H1 (cell line): ENCODE results near the gene CTSK. TPM values are rescaled to one million over a fixed set of nuclear protein-coding genes. Genes with fewer than 3 reads are reported as not detected.

Experiments used
- CTCF ChIA-PET: fragments of 300-600 bp; sonication (Branson Sonifier 250); formaldehyde crosslinking; loops from one replicate; lab custom pipeline; 2021; ENCODE audit not compliant: partially characterized antibody; lab: Charles Lee
- POLR2A ChIA-PET: fragments of 300-600 bp; sonication (Branson Sonifier 250); formaldehyde crosslinking; loops from one replicate; lab custom pipeline; 2021; ENCODE audit warnings: inconsistent platforms; ENCODE audit not compliant: partially characterized antibody; lab: Charles Lee
- DNase-seq, 2 experiments: peaks; one replicate each; pipeline versions ENCODE4 v3.0.0 to v3.0.0-alpha.2; 2010 to 2022; ENCODE audit warnings: low spot score in 2 of 2, low read depth in 1 of 2, mixed read lengths in 1 of 2
- FAIRE-seq: peaks from 2 replicates; lab custom pipeline; 2011; peaks lifted over from hg19 to GRCh38; lab: Jason Lieb, UNC
- H2AFZ ChIP-seq: 2 replicates; pipeline ENCODE4 v1.8.1; 2012; ENCODE audit warnings: low read length, inconsistent platforms
- H2AK5ac ChIP-seq: 2 replicates; pipeline ENCODE4 v1.6.1; 2013; ENCODE audit warnings: low read depth, low read length
- H2BK120ac ChIP-seq: replicated peaks from 2 replicates; pipeline ENCODE3; 2013; ENCODE audit warnings: low read depth, low read length, inconsistent platforms
- H2BK12ac ChIP-seq: 2 replicates; pipeline ENCODE4 v1.6.1; 2013; ENCODE audit warnings: low read depth, low read length
- H2BK15ac ChIP-seq: 2 replicates; pipeline ENCODE4 v1.6.1; 2013; ENCODE audit warnings: low read length
- H2BK20ac ChIP-seq: 2 replicates; pipeline ENCODE4 v1.6.1; 2013; ENCODE audit warnings: low read length
- H2BK5ac ChIP-seq: 2 replicates; pipeline ENCODE4 v1.6.1; 2013; ENCODE audit warnings: low read depth, low read length
- H3K14ac ChIP-seq: 2 replicates; pipeline ENCODE4 v1.6.1; 2013; ENCODE audit warnings: inconsistent platforms; ENCODE audit not compliant: insufficient read length
- H3K18ac ChIP-seq: 2 replicates; pipeline ENCODE4 v1.6.1; 2013; ENCODE audit warnings: low read length; ENCODE audit errors: extremely low read depth
- H3K23ac ChIP-seq: 2 replicates; pipeline ENCODE4 v1.6.1; 2013; ENCODE audit warnings: inconsistent platforms; ENCODE audit not compliant: insufficient read length
- H3K23me2 ChIP-seq: 2 replicates; pipeline ENCODE4 v1.6.1; 2013; ENCODE audit warnings: low read depth, low read length
- H3K27ac ChIP-seq: 2 replicates; pipeline ENCODE4 v1.6.1; 2011; ENCODE audit warnings: low read depth, low read length, inconsistent platforms
- H3K27me3 ChIP-seq, 4 experiments: replicated peaks in 1 of 4; 1 replicate in 1 of 4; 2 replicates in 3 of 4; pipeline versions ENCODE4 v1.6.1 to v1.8.1; 2011 to 2013; ENCODE audit warnings: low read length in 3 of 4, mild to moderate bottlenecking in 3 of 4, inconsistent platforms in 2 of 4, mixed read lengths in 2 of 4, moderate library complexity in 1 of 4; ENCODE audit not compliant: control insufficient read depth in 3 of 4, insufficient read depth in 3 of 4; ENCODE audit errors: extremely low read depth in 1 of 4
- H3K36me3 ChIP-seq, 4 experiments: 2 replicates each; pipeline versions ENCODE4 v1.6.1 to v1.8.1; 2011 to 2013; ENCODE audit warnings: mild to moderate bottlenecking in 4 of 4, low read length in 3 of 4, moderate library complexity in 2 of 4, control low read depth in 1 of 4, inconsistent platforms in 1 of 4; ENCODE audit not compliant: insufficient read depth in 4 of 4, control insufficient read depth in 2 of 4
- H3K4ac ChIP-seq: replicated peaks from 2 replicates; pipeline ENCODE3; 2013; ENCODE audit warnings: low read length, low read depth, mixed read lengths, inconsistent platforms; ENCODE audit not compliant: insufficient read length
- H3K4me1 ChIP-seq, 4 experiments: replicated peaks in 1 of 4; 1 replicate in 1 of 4; 2 replicates in 3 of 4; pipeline versions ENCODE4 v1.6.1 to v1.8.1; 2011 to 2013; ENCODE audit warnings: low read length in 3 of 4, inconsistent platforms in 2 of 4, mixed read lengths in 1 of 4; ENCODE audit not compliant: insufficient read depth in 4 of 4, control insufficient read depth in 3 of 4
- H3K4me2 ChIP-seq, 2 experiments: 2 replicates each; pipeline versions ENCODE4 v1.6.1 to v1.8.1; 2011 to 2013; ENCODE audit warnings: low read depth in 2 of 2, low read length in 2 of 2, control low read depth in 1 of 2, inconsistent platforms in 1 of 2, mild to moderate bottlenecking in 1 of 2; ENCODE audit not compliant: insufficient read depth in 1 of 2
- H3K4me3 ChIP-seq, 4 experiments: fragments of 200-600, 300-600 bp in 1 of 4; sonication (generic), shearing (Covaris generic), sonication (Bioruptor Twin) in 1 of 4; 2 replicates each; pipeline versions ENCODE4 v1.5.1 to v1.8.1; 2011 to 2016; ENCODE audit warnings: low read length in 4 of 4, low read depth in 3 of 4, control low read depth in 2 of 4, inconsistent platforms in 2 of 4, mild to moderate bottlenecking in 2 of 4, mixed read lengths in 1 of 4, moderate library complexity in 1 of 4; ENCODE audit not compliant: insufficient read depth in 2 of 4; ENCODE audit errors: extremely low read depth in 1 of 4
- H3K56ac ChIP-seq: replicated peaks from 2 replicates; pipeline ENCODE3; 2013; ENCODE audit warnings: low read depth, mild to moderate bottlenecking, mixed read lengths, low read length, inconsistent platforms; ENCODE audit not compliant: insufficient read length
- H3K79me1 ChIP-seq: 2 replicates; pipeline ENCODE4 v1.6.1; 2013; ENCODE audit warnings: low read depth, low read length, control low read depth
- H3K79me2 ChIP-seq, 2 experiments: 2 replicates each; pipeline versions ENCODE4 v1.6.1 to v1.8.1; 2012 to 2013; ENCODE audit warnings: low read length in 2 of 2, mild to moderate bottlenecking in 2 of 2, inconsistent platforms in 1 of 2; ENCODE audit not compliant: insufficient read depth in 2 of 2, control insufficient read depth in 1 of 2
- H3K9ac ChIP-seq, 4 experiments: replicated peaks in 1 of 4; 1 replicate in 1 of 4; 2 replicates in 3 of 4; pipeline versions ENCODE4 v1.6.1 to v1.8.1; 2011 to 2013; ENCODE audit warnings: low read depth in 3 of 4, low read length in 3 of 4, control low read depth in 2 of 4, mild to moderate bottlenecking in 2 of 4, moderate library complexity in 2 of 4, inconsistent platforms in 1 of 4; ENCODE audit errors: extremely low read depth in 1 of 4
- H3K9me3 ChIP-seq, 2 experiments: 2 replicates each; pipeline versions ENCODE4 v1.6.1 to v1.8.1; 2012 to 2013; ENCODE audit warnings: mild to moderate bottlenecking in 2 of 2, moderate library complexity in 2 of 2, control low read depth in 1 of 2, inconsistent platforms in 1 of 2, low read depth in 1 of 2, low read length in 1 of 2, mixed read lengths in 1 of 2; ENCODE audit not compliant: insufficient read depth in 2 of 2
- H4K20me1 ChIP-seq, 2 experiments: replicated peaks in 1 of 2; 2 replicates each; pipeline versions ENCODE3 to v1.8.1; 2011 to 2013; ENCODE audit warnings: inconsistent platforms in 2 of 2, low read length in 2 of 2, mild to moderate bottlenecking in 1 of 2; ENCODE audit not compliant: insufficient read depth in 2 of 2, control insufficient read depth in 1 of 2
- H4K5ac ChIP-seq: 2 replicates; pipeline ENCODE4 v1.6.1; 2013; ENCODE audit warnings: low read length, low read depth, mixed read lengths, inconsistent platforms; ENCODE audit not compliant: insufficient read length
- H4K8ac ChIP-seq: 2 replicates; pipeline ENCODE4 v1.8.0; 2013; ENCODE audit warnings: mild to moderate bottlenecking, moderate library complexity, low read length, inconsistent platforms; ENCODE audit not compliant: insufficient read depth; ENCODE audit errors: extremely low read depth
- H4K91ac ChIP-seq: replicated peaks from 2 replicates; pipeline ENCODE3; 2013; ENCODE audit warnings: low read length, mixed read lengths, inconsistent platforms; ENCODE audit not compliant: insufficient read length
- ASH2L ChIP-seq: fragments of 200-600, 300-600 bp; sonication (generic); IDR thresholded peaks from one replicate; pipeline ENCODE4 v1.7.1; 2017; ENCODE audit warnings: low read length
- BACH1 ChIP-seq: IDR thresholded peaks from 2 replicates; pipeline ENCODE4 v1.6.1; 2012; ENCODE audit warnings: low read length, improper control_type of control experiment
- BCL11A ChIP-seq, 2 experiments: IDR thresholded peaks; one replicate each; pipeline ENCODE4 v1.6.1; 2011; ENCODE audit warnings: low read depth in 2 of 2, low read length in 2 of 2, mild to moderate bottlenecking in 2 of 2
- NANOG ChIP-seq: IDR thresholded peaks from 2 replicates; pipeline ENCODE4 v1.6.1; 2011; ENCODE audit warnings: low read length, low read depth, mild to moderate bottlenecking, inconsistent platforms; ENCODE audit not compliant: insufficient read depth, poor library complexity, severe bottlenecking
- SAP30 ChIP-seq: fragments of 300-600 bp; sonication (generic); IDR thresholded peaks from 2 replicates; pipeline ENCODE4 v1.7.1; 2012; ENCODE audit warnings: low read length, moderate library complexity, mild to moderate bottlenecking, inconsistent platforms; ENCODE audit not compliant: insufficient read depth, insufficient replicate concordance
- SIRT6 ChIP-seq: IDR thresholded peaks from one replicate; pipeline ENCODE4 v1.7.1; 2012; ENCODE audit warnings: low read length, inconsistent platforms
- SIX5 ChIP-seq: IDR thresholded peaks from 2 replicates; pipeline ENCODE4 v1.6.1; 2011; ENCODE audit warnings: mild to moderate bottlenecking, low read depth, low read length
- TAF1 ChIP-seq: IDR thresholded peaks from 2 replicates; pipeline ENCODE4 v1.6.1; 2011; ENCODE audit warnings: mild to moderate bottlenecking, low read depth, low read length
- TAF7 ChIP-seq: optimal IDR thresholded peaks from 2 replicates; pipeline ENCODE3; 2011; ENCODE audit warnings: low read depth, mild to moderate bottlenecking, inconsistent platforms, low read length, moderate library complexity, borderline replicate concordance
- TCF12 ChIP-seq: IDR thresholded peaks from 2 replicates; pipeline ENCODE4 v1.6.1; 2011; ENCODE audit warnings: low read depth, mild to moderate bottlenecking, low read length
- USF2 ChIP-seq: IDR thresholded peaks from 2 replicates; pipeline ENCODE4 v1.6.1; 2011; ENCODE audit warnings: low read length, improper control_type of control experiment
- WGBS, 2 experiments: shearing (Covaris generic) in 1 of 2; methylation state at CpG; one replicate each; pipeline versions ENCODE4 v1.1.6 to v1.1.7; 2013 to 2015; ENCODE audit warnings: low lambda C conversion rate in 2 of 2, mixed read lengths in 2 of 2, inconsistent platforms in 1 of 2, low coverage in 1 of 2, missing lambda C conversion rate in 1 of 2; ENCODE audit not compliant: insufficient replicate concordance in 2 of 2, insufficient coverage in 1 of 2, insufficient read length in 1 of 2; ENCODE audit errors: extremely low coverage in 1 of 2, missing lambda C conversion rate in 1 of 2; 5-methylcytosine and 5-hydroxymethylcytosine counted together
- polyA plus RNA-seq, 7 experiments: library from polyadenylated mRNA; depleted of rRNA in 3 of 7; stranded (reverse) in 5 of 7; unstranded in 2 of 7; fragments of >200 nt in 5 of 7; fragments of 200-250 nt in 2 of 7; gene quantifications; 1 replicate in 5 of 7; 2 replicates in 1 of 7; 4 replicates in 1 of 7; pipeline versions ENCODE4 v1.2.1 to v1.2.3, GENCODE V29; 2011 to 2013; ENCODE audit warnings: missing spikeins in 2 of 7, mixed read lengths in 2 of 7
- total RNA-seq: library from RNA; stranded (reverse); fragmentation: NEBNext Ultra II Directional; extraction: Animal tissue kit (Norgen Biotek cat#: 25700); gene quantifications from 2 replicates; pipeline ENCODE4 v1.2.1, GENCODE V29; 2021
- TF ChIP-seq, protein P1 (sequence below): IDR thresholded peaks from 2 replicates; pipeline ENCODE4 v1.6.1; 2012; ENCODE audit warnings: low read length, inconsistent platforms

Gene CTSK
- total and polyA plus RNA-seq, 2 of the 8 experiments (the other 6 are each of a cell fraction or from before 2014, with no cell fraction given) = 2.7 to 4.2 TPM

- Histone ChIP-seq H3K4me2 (no peak overlapping the region), H2BK5ac (no peak overlapping the region), H3K27me3 (no peaks in the 10 kb centered on the region), H2BK15ac (no peak overlapping the region), H2BK20ac (no peak overlapping the region), H3K36me3 (no peaks in the 10 kb centered on the region), H3K4ac (no peak overlapping the region), H3K23me2 (no peaks in the 10 kb centered on the region), H4K91ac (no peak overlapping the region), H2BK120ac (no peak overlapping the region), H4K20me1 (no peaks in the 10 kb centered on the region), H3K4me3 (no peak overlapping the region), H3K18ac (no peak overlapping the region), H3K9me3 (no peaks in the 10 kb centered on the region), H3K56ac (no peak overlapping the region), H4K8ac (no peak overlapping the region), H3K27ac (no peak overlapping the region), H3K4me1 (no peaks in the 10 kb centered on the region), H3K79me2 (no peaks in the 10 kb centered on the region), H3K79me1 (no peaks in the 10 kb centered on the region), H3K9ac (no peak overlapping the region), H2BK12ac (no peak overlapping the region), H3K23ac (no peak overlapping the region), H4K5ac (no peak overlapping the region), H3K14ac (no peak overlapping the region), H2AK5ac (no peak overlapping the region), H2AFZ (0 out of 2 replicates have a peak overlapping the region, but pooled peaks have one; percentile 31)
- WGBS, 2 experiments = 64% methylated on average over 2 of the region's 2 CpGs; no CpG with 5 or more reads in 1 of the 2 experiments
- DNase-seq (no peak), FAIRE-seq (no peak)
- POLR2A ChIA-PET = no interaction called here
- CTCF ChIA-PET = interaction anchor here (1.1 kb wide), 1 partner anchor 249 kb away, joined by 3 read pairs; no protein-coding TSS in a partner anchor
- TF ChIP-seq TAF1 (no peak), SAP30 (no peak), TAF7 (no peak), SIRT6 (no peak), SIX5 (no peak), BACH1 (no peak), TCF12 (no peak), USF2 (no peak), BCL11A (IDR thresholded peaks at IDR 0.05; ENCODE audit: low read depth in 2 of 2, low read length in 2 of 2) (no peak), ASH2L (no peak), NANOG (no peak)
- TF ChIP-seq, protein P1, sequence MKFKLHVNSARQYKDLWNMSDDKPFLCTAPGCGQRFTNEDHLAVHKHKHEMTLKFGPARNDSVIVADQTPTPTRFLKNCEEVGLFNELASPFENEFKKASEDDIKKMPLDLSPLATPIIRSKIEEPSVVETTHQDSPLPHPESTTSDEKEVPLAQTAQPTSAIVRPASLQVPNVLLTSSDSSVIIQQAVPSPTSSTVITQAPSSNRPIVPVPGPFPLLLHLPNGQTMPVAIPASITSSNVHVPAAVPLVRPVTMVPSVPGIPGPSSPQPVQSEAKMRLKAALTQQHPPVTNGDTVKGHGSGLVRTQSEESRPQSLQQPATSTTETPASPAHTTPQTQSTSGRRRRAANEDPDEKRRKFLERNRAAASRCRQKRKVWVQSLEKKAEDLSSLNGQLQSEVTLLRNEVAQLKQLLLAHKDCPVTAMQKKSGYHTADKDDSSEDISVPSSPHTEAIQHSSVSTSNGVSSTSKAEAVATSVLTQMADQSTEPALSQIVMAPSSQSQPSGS = no peak
Measured at GRCh38 chr1:150753416-150753815, 54.6 kb downstream of the CTSK start.
